HG02798 (cell line): ENCODE measurements around the gene TADA2B.

ENCODE experiments used
- ATAC-seq: cut with Tn5 transposase; IDR thresholded peaks from one replicate; pipeline ENCODE4 v1.9.1; 2021; ENCODE audit warnings: mild to moderate bottlenecking; ENCODE audit not compliant: unreplicated experiment, poor library complexity

TADA2B gene

GRCh38 chr4:7043284-7044136 lies at the start of gene TADA2B:
Gene TADA2B, plus strand, starts transcription at chr4:7043372. Its CDS starts 208 bp downstream, at chr4:7043580.
- ATAC-seq: peak; percentile 20

GRCh38 chr4:6996481-6996880 lies 46.7 kb upstream of the TADA2B start:
- no peak for ATAC-seq

DNA sequence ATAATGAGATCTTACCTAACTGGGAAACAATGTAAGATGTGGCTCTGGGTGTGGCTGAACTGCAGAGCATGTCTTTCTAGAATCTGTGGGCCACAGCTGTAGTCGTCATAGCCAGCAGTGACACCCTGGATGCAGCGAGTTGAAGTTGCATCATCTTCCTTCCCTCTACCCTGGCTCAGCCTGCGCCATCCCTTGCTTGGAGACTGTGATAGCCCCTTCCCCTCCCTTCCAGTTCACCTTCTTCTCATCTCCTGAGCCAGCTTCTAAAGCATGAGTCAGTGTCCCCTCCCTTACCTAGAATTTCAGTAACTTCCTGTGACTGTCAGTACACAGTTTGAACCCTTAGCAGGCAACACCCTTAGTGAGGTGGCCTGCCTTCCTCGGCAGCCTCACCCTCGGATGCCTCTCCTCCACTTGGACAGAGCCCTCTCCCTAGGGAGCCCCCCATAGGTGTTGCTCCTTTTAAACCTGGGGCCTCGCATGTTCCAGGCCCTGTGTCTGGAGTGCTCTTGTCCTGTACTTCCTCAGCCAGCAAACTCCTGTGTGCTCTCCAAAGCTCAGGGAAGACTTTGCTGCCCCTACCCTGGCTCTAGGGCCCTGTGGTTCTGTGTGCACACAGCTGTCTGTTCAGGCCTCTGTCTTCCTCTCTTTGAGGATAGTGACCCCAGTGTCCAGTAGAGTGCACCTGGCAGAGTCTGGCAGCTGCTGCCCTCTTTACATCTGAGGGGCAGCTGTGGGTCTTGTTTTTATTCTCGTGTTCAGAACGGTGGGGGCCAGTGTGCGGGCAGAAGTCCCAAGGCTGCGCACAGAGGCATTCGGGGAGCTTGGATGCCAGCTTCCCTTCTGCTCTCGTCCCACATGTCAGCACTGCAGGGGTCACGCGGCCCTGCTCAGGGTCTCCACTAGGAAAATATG lies 43.7 kb upstream of the TADA2B start:
- no peak for ATAC-seq

DNA sequence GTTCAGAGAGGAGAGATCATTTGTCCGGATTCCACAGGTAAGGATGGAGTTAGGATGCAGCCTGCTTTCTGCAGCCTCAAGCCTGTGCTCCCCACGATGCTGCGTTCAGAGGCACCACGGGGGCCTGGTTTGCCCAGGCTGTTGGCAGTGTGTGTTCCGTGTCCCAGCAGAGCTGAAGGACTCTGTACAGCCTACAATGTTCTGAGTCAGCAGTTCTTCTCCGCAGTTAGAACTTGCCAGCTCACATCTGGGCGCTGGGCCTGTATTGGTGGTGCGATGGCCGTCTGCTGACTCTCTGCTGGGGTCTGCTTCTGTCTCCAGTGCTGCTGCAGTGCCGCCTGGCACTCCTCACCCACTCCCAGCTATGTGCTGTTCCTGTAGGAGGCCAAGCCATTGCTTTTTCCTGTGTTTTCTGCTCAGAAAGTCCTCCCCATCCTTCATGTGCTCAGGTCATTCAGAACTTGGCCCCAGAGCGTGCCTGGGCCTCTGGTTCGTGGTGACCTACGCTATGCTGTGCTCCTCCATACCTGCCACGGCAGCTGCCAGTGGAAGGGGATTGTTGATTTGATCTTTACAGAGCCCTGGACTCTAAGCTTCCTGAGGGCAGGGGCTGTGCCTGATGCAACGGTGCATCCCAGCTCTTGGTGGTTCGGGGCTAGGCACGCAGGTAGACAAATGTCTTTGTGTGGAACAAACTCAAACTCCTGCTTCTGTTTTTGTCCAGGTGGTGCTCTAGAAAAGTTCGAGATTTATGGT lies 42.6 kb upstream of the TADA2B start:
- ATAC-seq: no peak

GRCh38 chr4:7001271-7001670 lies 41.9 kb upstream of the TADA2B start:
- ATAC-seq: no peak

DNA sequence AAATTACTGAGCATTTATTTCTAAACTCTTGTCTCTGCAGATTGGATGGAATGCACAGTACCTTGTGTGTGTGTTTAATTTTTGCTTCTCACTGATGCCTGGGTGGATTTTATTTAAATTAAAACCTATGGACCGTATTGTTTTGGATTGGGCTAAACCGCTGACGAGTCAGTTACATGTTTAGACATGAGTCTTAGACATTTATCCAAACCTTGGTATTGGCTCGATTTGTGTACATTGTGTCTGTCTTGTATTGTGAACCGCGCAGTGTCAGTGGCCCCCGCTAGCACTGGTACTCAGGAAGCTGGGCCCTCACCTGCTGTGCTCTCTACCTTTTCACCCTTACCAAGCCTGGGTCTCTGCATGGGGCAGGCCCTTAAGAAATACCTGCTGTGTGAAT lies 40.8 kb upstream of the TADA2B start:
- no peak for ATAC-seq

GRCh38 chr4:7003176-7003878 lies 39.8 kb upstream of the TADA2B start:
- ATAC-seq: no peak

GRCh38 chr4:7003879-7004240 lies 39.3 kb upstream of the TADA2B start:
- no peak for ATAC-seq

- no peak for ATAC-seq
These were observed 38.8 kb upstream of the TADA2B start for GRCh38 chr4:7004331-7004730.

- no peak for ATAC-seq
These were observed 37.6 kb upstream of the TADA2B start for GRCh38 chr4:7005571-7005970.

- ATAC-seq: no peak
These were observed 36.8 kb upstream of the TADA2B start for GRCh38 chr4:7006411-7006810.

GRCh38 chr4:7007142-7007907 lies 35.8 kb upstream of the TADA2B start:
- ATAC-seq: no peak

DNA sequence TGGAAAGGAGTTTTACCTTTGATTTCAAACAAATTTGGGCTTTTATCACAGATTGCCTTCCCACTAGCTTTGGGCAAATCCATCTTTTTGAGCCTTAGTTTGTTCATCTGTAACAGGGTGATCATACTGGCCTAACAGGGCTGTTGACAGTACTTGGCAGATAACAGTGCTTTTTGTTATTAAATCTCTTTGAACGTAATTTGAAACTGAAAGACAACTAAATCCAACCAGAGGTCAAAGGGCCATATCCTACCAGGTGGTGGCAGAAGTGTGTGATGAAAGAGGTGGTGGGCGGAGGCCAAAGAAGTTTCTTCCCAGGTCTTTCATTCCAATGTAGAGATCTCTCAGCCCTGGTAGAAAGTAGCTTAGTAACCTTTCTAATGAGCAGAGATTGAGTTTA lies 35.2 kb upstream of the TADA2B start:
- no peak for ATAC-seq

GRCh38 chr4:7009564-7009963 lies 33.6 kb upstream of the TADA2B start:
- no peak for ATAC-seq

DNA sequence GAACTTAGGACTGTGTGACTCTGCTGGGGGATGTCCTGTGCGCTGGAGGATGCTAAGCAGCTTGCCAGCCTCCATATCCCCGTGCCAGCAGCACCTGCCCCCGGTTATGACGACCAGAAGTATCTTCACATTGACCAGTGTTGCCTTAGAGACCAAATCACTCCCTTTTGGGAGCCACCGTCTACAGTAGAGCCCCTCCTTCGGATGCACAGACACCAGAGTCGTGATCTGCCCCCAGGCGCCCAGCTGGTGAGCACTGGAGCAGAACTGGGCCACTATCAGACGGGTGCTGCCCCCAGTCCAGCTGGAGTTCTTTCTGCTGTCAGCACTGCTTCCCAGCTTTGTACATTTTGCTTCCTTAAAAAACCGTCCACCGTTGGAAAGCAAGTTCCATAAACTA lies 30.0 kb upstream of the TADA2B start:
- ATAC-seq: no peak

DNA sequence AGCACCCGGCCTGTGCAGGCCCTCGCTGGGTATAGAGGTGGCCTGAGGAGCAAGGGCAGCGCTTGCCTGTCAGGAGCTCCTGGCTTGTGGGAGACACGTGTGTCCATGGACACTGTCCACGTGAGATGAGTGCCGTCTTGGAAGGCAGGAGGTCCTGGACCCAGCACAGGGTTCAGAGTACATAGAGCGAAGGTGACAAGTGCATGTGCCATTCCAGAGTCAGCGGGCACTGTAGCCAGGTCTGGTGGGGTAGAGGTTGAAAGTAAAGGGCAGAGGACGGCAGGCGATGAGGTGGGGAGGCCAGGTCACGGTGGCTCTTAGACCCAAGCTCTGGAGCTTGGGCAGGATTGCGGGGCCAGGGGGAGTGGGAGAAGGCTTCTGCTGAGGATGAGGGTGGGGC lies 28.4 kb upstream of the TADA2B start:
- no peak for ATAC-seq

DNA sequence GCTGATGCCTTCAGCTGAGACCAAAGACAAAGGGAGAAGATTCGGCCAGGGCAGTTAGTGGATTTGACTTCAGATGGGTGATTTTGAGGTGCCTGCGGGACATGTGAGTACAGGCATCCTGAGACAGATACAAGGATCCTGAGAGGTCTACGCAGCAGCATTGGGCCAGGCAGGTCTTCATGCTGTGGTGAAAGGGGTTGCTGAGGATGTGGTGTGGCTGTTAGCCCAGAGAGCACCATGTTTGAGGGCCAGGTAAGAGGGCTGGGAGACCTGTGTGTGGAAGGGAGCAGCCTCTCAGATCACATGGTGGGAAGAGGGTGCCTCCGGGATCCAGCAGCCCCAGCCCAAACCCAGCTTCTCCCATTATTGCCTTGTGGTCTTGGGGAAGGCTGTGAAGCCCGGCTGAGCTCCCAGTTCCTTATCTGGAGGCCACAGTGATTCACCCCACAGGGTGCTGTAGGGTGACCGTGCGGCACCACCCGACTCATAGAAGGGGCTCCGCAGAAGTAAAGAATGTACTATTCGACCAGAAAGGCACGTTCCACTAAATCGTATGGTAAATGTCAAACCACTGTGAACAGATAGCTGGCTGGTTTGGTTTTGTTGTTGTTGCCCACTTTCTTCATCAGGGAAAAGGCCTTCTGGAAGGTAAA lies 27.7 kb upstream of the TADA2B start:
- no peak for ATAC-seq

- ATAC-seq: no peak
These were observed 27.1 kb upstream of the TADA2B start for GRCh38 chr4:7016086-7016485.

- ATAC-seq: no peak
These were observed 26.7 kb upstream of the TADA2B start for GRCh38 chr4:7016512-7016911.
